Measurements from ENCODE around the gene CELF5.
"Not testable (repeated sequence)": the region's sequence is repeated elsewhere in the genome, so short reads cannot be mapped to it uniquely, and the experiment has no call there.

The CELF5 gene

DNA sequence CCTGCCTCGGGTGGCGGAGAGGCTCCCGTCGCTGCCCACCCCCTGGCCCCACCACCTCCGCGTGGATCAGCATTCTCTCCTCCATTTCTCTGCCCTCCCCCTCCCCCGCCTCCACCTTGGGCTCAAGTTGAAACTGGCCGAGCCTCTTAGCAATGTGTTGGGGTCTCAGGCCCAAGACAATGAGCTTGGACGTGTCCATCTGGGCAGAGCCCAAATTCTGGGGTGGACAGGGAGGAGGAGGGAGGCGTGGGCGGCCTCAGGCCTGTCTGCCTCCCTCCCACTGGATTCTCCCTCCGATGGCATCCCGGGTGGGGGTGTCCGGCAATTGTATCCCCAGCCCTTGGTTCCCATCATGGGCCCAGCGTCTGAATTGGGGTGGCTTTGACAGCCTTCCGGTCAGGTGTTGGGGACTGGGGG, 1.2 kb downstream of the CELF5 start:
- no peak for TF ChIP-seq JUND (IDR thresholded peaks at IDR 0.05; ENCODE audit: low read depth)
- DNase-seq (ENCODE audit: low read depth in 1 of 2, low spot score in 1 of 2), result no peak
- in situ Hi-C loops (cut with HindIII; ENCODE audit: low pct_unique_long_range_greater_than_20kb, low sequenced_read_pairs), result no loop called here

DNA sequence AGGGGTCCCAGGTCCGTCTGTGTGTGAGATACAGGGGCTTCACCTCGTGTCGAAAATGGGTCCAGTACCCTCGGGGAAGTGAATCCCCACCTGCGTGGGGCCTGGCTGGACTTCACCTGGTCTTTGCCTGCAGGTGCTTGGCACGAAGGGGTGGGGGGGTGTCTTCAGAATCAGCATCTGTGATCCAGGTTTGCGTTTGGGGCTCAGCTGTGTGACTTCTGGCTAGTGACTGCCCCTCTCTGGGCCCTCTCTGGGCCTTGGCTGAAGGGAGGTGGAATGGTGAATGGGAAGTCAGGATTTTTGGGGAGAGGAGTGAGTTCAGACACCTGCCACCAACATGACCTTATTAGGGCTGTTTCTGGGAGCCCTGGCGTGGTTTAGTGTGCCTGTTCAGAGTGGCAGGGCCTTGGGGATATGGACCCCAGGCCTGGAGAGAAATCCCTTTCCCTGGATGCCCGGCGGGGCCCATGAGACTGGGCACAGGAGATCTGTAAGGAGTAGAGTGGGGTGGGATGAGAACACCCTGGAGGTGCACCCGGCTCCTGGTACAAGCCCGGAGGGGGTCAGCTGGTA, 2.7 kb downstream of the CELF5 start:
- in situ Hi-C loops (cut with HindIII; ENCODE audit: low pct_unique_long_range_greater_than_20kb, low sequenced_read_pairs), result no loop called here
- no peak for DNase-seq (ENCODE audit: low read depth in 1 of 2, low spot score in 1 of 2)
- no peak for TF ChIP-seq JUND (IDR thresholded peaks at IDR 0.05; ENCODE audit: low read depth)

DNA sequence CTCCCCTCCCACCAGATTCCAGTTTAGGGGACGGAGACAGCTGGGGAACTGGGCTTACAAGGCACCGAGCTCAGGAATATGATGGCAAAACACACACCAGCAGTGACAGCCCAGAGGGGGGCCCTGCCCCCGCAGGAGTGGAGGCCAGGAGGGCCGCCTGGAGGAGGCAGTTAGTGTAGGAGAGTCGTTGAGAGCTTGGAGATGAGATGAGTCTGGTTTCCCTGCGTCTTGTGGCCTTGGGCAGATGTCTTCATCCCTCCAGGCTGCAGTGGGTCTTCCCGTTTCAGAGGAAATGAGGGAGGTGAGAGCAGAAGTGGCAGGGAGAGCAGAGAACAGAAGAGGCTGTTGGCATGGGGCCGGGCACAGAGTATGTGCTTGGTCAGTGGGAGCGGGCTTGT, 4.9 kb downstream of the CELF5 start:
- in situ Hi-C loops (cut with HindIII; ENCODE audit: low pct_unique_long_range_greater_than_20kb, low sequenced_read_pairs), result no loop called here
- DNase-seq (ENCODE audit: low read depth in 1 of 2, low spot score in 1 of 2), result no peak
- TF ChIP-seq JUND (IDR thresholded peaks at IDR 0.05; ENCODE audit: low read depth), result no peak

DNA sequence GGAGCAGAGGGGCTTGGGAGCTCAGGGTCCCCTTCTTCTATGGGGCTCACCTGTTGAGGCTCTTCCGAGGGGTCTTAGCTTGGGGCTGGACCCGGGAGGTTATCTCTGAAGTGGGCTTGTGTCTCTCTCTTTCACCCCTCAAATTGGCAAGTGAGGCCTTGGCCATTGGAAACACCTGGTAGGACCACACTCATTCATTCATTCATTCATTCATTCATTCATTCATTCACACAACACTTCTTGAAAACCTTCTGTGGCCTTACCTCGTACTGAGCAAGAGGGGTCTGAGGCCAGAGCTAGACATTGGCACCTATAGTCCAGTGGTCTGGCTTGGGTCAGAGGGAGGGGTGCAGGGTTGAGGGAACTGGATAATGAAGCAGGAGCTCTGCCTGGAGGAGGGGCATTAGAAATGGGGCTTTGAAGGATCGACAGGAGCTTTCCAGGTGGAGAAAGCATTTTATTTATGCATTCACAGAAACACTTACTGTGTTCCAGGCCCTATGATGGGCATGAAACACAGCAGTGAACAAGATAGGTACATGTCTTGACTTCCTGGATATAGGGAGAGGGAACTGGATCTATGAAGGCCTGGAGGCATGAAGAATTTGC, 5.5 kb downstream of the CELF5 start:
- no peak for TF ChIP-seq JUND (IDR thresholded peaks at IDR 0.05; ENCODE audit: low read depth)
- no peak for DNase-seq (ENCODE audit: low read depth in 1 of 2, low spot score in 1 of 2)
- in situ Hi-C loops (cut with HindIII; ENCODE audit: low pct_unique_long_range_greater_than_20kb, low sequenced_read_pairs), result no loop called here

DNA sequence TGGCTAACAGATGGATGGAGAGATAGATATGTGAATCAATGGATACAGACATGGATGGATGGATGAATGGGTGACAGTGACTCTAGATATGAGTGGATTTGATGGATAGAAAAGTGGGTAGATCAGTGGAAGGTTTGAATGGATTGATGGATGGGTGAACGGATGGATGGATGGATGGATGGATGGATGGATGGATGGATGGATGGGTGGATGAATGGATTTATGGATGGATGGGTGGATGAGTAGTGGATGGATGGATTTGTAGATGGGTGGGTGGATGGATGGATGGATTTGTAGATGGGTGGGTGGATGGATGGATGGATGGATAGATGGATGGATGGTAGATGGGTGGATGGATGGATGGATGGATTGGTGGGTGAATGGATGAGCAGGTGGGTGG, 6.8 kb downstream of the CELF5 start:
- TF ChIP-seq JUND (IDR thresholded peaks at IDR 0.05; ENCODE audit: low read depth), result no peak
- in situ Hi-C loops (cut with HindIII; ENCODE audit: low pct_unique_long_range_greater_than_20kb, low sequenced_read_pairs), result no loop called here
- no peak for DNase-seq (ENCODE audit: low read depth in 1 of 2, low spot score in 1 of 2)

DNA sequence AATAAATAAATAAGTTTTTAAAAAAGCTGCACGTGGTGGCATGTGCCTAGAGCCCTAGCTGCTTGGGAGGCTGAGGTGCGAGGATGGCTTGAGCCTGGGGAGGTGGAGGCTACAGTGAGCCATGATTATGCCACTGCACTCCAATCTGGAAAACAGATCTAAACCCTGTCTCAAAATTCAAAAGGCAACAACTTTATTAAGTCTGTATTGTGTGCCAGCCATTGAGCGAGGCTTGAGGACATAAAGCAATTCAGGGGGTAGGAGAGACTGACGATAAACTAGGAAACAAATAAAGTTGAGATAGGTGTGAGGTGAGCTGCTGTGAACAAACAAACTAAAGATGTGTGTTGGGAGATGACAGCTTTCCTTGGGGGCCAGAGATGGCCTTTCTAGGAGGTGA, 8.7 kb downstream of the CELF5 start:
- no peak for TF ChIP-seq JUND (IDR thresholded peaks at IDR 0.05; ENCODE audit: low read depth)
- in situ Hi-C loops (cut with HindIII; ENCODE audit: low pct_unique_long_range_greater_than_20kb, low sequenced_read_pairs), result no loop called here
- no peak for DNase-seq (ENCODE audit: low read depth in 1 of 2, low spot score in 1 of 2)

DNA sequence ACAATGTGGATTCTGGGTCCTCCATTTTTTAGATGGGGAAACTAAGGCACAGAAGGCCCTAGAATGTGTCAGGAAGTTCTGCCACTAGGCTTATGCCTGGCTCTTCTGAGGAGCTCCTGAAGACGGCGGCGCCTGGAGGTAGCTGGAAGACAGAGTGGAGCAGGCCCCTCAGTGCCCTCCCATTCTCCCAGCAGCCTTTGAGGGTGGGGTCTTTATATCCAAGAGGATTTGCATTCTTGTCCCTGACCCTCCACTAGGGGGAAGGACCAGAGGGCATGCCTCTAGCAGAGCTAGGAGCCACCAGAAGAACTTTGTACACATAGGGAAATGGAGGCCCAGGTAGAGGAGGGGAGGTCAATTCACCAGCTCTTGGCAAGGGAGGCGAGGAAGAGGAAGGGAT, 9.4 kb downstream of the CELF5 start:
- TF ChIP-seq JUND (IDR thresholded peaks at IDR 0.05; ENCODE audit: low read depth), result no peak
- in situ Hi-C loops (cut with HindIII; ENCODE audit: low pct_unique_long_range_greater_than_20kb, low sequenced_read_pairs), result no loop called here

DNA sequence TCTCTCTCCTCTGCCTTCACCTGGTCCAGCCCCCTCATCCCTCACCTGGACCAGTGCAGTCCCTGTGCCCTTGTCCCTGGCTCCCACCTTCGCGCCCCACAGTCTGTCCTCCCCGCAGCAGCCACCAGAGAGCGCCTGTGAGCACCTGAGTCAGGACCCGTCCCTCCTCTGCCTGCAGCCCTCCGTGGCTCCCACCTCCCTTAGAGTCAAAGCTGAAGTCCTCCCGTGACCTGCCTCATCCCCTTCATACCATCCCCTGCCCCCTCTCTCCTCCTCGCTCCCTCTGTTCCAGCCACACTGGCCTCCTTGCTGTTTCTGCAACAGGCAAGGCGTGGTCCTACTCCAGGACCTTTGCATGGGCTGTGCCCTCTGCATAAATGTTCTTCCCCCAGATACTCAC, 10.3 kb downstream of the CELF5 start:
- no peak for DNase-seq (ENCODE audit: low read depth in 1 of 2, low spot score in 1 of 2)
- in situ Hi-C loops (cut with HindIII; ENCODE audit: low pct_unique_long_range_greater_than_20kb, low sequenced_read_pairs), result no loop called here
- no peak for TF ChIP-seq JUND (IDR thresholded peaks at IDR 0.05; ENCODE audit: low read depth)

More for the DNA sequence above, 9.4 kb downstream of the CELF5 start:
- DNase-seq (ENCODE audit: low read depth in 1 of 2, low spot score in 1 of 2), result no peak

DNA sequence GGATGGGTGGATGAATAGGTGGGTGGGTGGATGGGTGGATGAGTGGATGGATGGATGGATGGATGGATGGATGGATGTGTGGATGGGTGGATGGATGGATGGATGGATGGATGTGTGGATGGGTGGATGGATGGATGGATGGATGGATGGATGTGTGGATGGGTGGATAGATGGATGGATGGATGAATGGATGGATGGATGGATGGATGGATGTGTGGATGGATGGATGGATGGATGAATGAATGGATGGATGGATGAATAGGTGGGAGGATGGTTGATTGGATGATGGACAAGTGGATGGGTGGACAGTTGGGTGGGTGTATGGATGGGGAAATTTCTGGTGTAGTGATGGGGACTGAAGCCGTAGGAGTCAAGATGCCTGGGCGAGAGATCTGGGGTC, 11.1 kb downstream of the CELF5 start:
- in situ Hi-C loops (cut with HindIII; ENCODE audit: low pct_unique_long_range_greater_than_20kb, low sequenced_read_pairs); DNase-seq (ENCODE audit: low read depth in 1 of 2, low spot score in 1 of 2): not testable (repeated sequence)

DNA sequence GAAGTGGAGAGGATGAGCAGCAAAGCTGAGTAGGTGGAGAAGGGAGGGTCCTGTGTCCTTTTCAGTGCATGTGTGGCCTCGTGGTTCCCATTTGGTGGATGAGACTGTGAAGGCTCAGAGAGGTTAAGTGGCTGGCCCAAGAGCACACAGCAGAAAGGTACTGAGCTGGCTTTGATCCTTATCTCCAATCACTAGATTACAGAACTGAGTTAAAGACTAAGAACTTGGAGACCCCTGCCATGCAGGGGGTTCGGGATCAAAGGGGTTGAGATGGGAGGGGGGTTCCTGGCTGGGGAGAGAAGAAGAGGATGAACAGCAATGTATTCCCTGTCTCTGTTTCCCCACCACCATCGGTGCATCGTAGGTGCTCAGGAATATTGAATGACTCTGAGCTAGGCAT, 11.8 kb downstream of the CELF5 start:
- no peak for DNase-seq (ENCODE audit: low read depth in 1 of 2, low spot score in 1 of 2)
- TF ChIP-seq JUND (IDR thresholded peaks at IDR 0.05; ENCODE audit: low read depth), result no peak
- in situ Hi-C loops (cut with HindIII; ENCODE audit: low pct_unique_long_range_greater_than_20kb, low sequenced_read_pairs), result no loop called here

DNA sequence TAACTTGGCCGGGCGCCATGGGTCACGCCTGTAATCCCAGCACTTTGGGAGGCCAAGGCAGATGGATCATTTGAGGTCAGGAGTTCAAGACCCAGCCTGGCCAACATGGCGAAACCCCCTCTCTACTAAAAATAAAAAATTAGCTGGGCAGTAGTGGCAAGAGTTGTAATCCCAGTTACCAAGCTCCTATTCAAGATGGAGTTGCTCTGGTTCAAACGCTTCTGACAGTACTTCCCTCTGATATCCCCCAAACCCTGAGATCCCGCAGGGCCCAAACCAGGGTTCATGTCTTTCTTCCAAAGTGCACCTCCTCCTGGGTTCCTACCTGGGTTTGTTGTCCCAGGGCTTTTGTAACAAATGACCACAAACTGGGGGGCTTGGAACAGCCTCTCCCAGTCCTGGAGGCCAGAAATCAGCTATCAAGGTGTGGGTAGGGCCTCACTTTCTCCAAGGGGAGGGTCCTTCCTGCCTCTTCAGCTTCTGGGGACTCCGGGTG, 13.7 kb downstream of the CELF5 start:
- in situ Hi-C loops (cut with HindIII; ENCODE audit: low pct_unique_long_range_greater_than_20kb, low sequenced_read_pairs), result no loop called here

DNA sequence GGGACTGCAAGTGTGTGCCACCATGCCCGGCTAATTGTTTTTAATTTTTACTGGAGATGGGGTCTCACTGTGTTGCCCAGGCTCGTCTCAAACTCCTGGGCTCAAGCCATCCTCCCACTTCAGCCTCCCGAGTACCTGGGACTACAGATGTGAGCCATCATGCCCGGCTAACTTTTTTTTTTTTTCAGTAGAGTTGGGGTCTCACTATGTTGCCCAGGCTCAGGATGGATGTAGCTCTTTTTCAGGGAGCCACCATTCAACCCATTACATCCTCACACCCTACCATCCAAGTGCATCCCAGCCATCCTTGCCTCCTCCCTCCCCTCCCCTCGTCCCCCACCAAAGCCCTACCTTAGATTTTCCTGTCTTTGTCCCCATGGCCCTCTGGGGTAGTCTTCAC, 14.9 kb downstream of the CELF5 start:
- no peak for TF ChIP-seq JUND (IDR thresholded peaks at IDR 0.05; ENCODE audit: low read depth)
- in situ Hi-C loops (cut with HindIII; ENCODE audit: low pct_unique_long_range_greater_than_20kb, low sequenced_read_pairs), result no loop called here
- no peak for DNase-seq (ENCODE audit: low read depth in 1 of 2, low spot score in 1 of 2)

More for the DNA sequence above, 13.7 kb downstream of the CELF5 start:
- DNase-seq (ENCODE audit: low read depth in 1 of 2, low spot score in 1 of 2), result no peak
- no peak for TF ChIP-seq JUND (IDR thresholded peaks at IDR 0.05; ENCODE audit: low read depth)

DNA sequence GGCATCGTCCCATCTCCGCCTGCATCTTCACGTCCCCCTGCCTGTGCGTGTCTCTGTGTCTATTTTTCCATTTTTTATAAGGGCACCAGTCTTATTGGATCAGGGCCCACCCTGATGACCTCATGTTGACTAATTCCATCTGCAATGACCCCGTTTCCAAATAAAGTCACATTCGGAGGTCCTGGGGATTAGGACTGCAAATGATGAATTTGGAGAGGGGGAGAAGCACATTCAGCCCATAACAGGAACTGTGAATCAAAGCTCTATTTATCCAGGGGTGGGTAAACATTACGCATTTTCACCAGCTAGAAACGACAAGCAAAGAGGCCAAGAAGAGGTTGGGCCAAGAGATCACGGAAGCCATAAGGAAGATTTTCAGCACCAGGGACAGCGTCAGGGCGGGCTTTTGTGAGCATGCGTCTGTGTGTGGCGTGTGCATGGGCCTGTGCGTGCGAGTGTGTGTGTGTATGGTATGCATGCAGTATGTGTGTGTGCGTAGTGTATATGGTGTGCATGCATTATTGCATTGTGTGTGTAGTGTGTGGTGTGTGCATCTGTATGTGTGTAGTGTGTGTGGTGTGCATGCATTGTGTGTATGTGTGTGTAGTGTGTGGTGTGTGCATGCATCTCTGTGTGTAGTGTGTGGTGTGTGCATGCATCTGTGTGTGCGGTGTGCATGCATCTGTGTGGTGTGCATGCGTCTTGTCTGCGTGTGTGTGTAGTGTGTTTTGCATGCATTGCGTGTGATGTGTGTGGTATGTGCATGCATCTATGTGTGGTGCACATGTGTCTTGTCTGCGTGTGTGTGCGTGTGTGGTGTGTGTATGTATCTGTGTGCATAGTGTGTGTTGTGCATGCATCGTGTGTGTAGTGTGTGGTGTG, 19.6 kb downstream of the CELF5 start:
- TF ChIP-seq JUND (IDR thresholded peaks at IDR 0.05; ENCODE audit: low read depth), result no peak
- DNase-seq (ENCODE audit: low read depth in 1 of 2, low spot score in 1 of 2), result peak in 1 of 2 experiments; percentile 88
- in situ Hi-C loops (cut with HindIII; ENCODE audit: low pct_unique_long_range_greater_than_20kb, low sequenced_read_pairs), result no loop called here

All from T47D (cell line).